B cell (primary cell): ENCODE measurements around the gene LRRN4.

Source experiments
- EZH2 ChIP-seq: IDR thresholded peaks from 2 replicates; pipeline ENCODE4 v1.6.1; 2012; ENCODE audit warnings: borderline replicate concordance, low read depth, mild to moderate bottlenecking, moderate library complexity, low read length; ENCODE audit not compliant: insufficient read depth, poor library complexity, severe bottlenecking
- TF ChIP-seq, protein P1 (sequence below): fragments of 200-600 bp; IDR thresholded peaks from one replicate; pipeline ENCODE4 v1.8.0; 2022; ENCODE audit warnings: antibody characterized with exemption, mild to moderate bottlenecking

DNA sequence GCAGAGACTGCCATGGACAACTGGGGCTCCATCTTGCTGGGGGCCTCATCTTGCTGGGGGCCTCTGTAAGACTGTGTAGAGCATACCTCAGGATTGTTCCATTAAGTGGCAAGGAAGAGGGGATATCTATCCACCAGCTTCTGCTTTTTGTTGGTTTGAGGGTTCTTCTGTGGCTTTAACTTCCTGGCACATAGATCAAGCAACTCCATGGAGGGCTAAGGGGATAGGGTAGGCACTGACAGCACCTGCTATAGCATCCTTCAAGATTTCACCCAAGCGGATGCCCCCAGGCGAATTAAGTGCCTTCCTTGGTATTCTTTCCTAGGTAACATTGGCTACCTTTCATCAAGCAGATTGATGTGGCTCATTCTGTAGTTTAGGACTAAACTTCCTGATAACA, 3.8 kb upstream of the LRRN4 start:
- TF ChIP-seq, protein P1, sequence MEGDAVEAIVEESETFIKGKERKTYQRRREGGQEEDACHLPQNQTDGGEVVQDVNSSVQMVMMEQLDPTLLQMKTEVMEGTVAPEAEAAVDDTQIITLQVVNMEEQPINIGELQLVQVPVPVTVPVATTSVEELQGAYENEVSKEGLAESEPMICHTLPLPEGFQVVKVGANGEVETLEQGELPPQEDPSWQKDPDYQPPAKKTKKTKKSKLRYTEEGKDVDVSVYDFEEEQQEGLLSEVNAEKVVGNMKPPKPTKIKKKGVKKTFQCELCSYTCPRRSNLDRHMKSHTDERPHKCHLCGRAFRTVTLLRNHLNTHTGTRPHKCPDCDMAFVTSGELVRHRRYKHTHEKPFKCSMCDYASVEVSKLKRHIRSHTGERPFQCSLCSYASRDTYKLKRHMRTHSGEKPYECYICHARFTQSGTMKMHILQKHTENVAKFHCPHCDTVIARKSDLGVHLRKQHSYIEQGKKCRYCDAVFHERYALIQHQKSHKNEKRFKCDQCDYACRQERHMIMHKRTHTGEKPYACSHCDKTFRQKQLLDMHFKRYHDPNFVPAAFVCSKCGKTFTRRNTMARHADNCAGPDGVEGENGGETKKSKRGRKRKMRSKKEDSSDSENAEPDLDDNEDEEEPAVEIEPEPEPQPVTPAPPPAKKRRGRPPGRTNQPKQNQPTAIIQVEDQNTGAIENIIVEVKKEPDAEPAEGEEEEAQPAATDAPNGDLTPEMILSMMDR = no peak
- no peak for TF ChIP-seq EZH2
